Esophagus muscularis mucosa (tissue), 4 donors: Measurements from ENCODE around the gene ST6GAL1. TPM values are rescaled to one million over a fixed set of nuclear protein-coding genes. Genes with fewer than 3 reads are reported as not detected.

Experiments
- DNase-seq: peaks from one replicate; pipeline ENCODE4 v3.0.0-alpha.2; 2017; ENCODE audit errors: extremely low spot score
- H3K27ac ChIP-seq, 4 donors: fragments of 200-600 bp; sonication (generic); replicated peaks in 1 of 4; 1 replicate in 3 of 4; 2 replicates in 1 of 4; pipeline ENCODE4 v1.5.1; 2016 to 2019; ENCODE audit warnings: mild to moderate bottlenecking in 1 of 4
- H3K27me3 ChIP-seq, 4 donors: fragments of 200-600 bp; sonication (generic); one replicate each; pipeline versions ENCODE4 v1.5.1 to v1.6.0; 2016 to 2019
- H3K36me3 ChIP-seq, 4 donors: fragments of 200-600 bp; sonication (generic); one replicate each; pipeline ENCODE4 v1.5.1; 2016 to 2019
- H3K4me1 ChIP-seq, 4 donors: fragments of 200-600 bp; sonication (generic); one replicate each; pipeline ENCODE4 v1.5.1; 2016 to 2019
- H3K4me3 ChIP-seq, 4 donors: fragments of 200-600 bp; sonication (generic); 1 replicate in 2 of 4; 2 replicates in 2 of 4; pipeline ENCODE4 v1.5.1; 2016 to 2019; ENCODE audit warnings: mild to moderate bottlenecking in 4 of 4, moderate library complexity in 1 of 4
- H3K9me3 ChIP-seq, 4 donors: fragments of 200-600 bp; sonication (generic); 1 replicate in 3 of 4; 2 replicates in 1 of 4; pipeline ENCODE4 v1.5.1; 2016 to 2019
- CTCF ChIP-seq, 3 experiments: fragments of 200-600 bp in 2 of 3; fragments of 450-650 bp in 1 of 3; sonication (generic) in 2 of 3; IDR thresholded peaks; one replicate each; pipeline ENCODE4 v1.5.1; 2017 to 2019; ENCODE audit warnings: antibody characterized with exemption in 3 of 3, mild to moderate bottlenecking in 2 of 3, moderate library complexity in 1 of 3
- EP300 ChIP-seq: sonication (generic); formaldehyde crosslinking; IDR thresholded peaks from one replicate; pipeline ENCODE4 v1.6.1; 2017; ENCODE audit warnings: antibody characterized with exemption
- POLR2A ChIP-seq: fragments of 450-650 bp; IDR thresholded peaks from one replicate; pipeline ENCODE4 v1.6.1; 2017; ENCODE audit warnings: antibody characterized with exemption, moderate library complexity, mild to moderate bottlenecking, low read depth
- POLR2AphosphoS5 ChIP-seq, 2 donors: sonication (generic); formaldehyde crosslinking; IDR thresholded peaks; one replicate each; pipeline ENCODE4 v1.6.1; 2017; ENCODE audit warnings: antibody characterized with exemption in 2 of 2
- WGBS: methylation state at CpG from one replicate; pipeline ENCODE4 v1.1.5; 2018; 5-methylcytosine and 5-hydroxymethylcytosine counted together
- intact Hi-C: fragments of 100-400 bp; cut with DNase I; formaldehyde crosslinking; loops from one replicate; pipeline ENCODE4 v1.15.1; 2023
- total RNA-seq, 4 donors: library from RNA; depleted of rRNA; stranded (reverse); fragments of >200 nt; gene quantifications; one replicate each; pipeline versions ENCODE4 v1.1.0 to v1.2.1, GENCODE V29; 2016

ST6GAL1 gene
- total RNA-seq, 4 donors from 2014 or later, result 15.4 to 29.6 (median 24.4) TPM

- Histone ChIP-seq H3K4me1 (peaks cover 0 to 28% (median 0%) of the 10 kb centered on the region in 4 donors), H3K9me3 (no peaks in the 10 kb centered on the region), H3K27ac (no peak overlapping the region), H3K4me3 (no peak overlapping the region), H3K36me3 (no peaks in the 10 kb centered on the region), H3K27me3 (no peaks in the 10 kb centered on the region)
- WGBS, result 82% methylated on average over 11 of the region's 11 CpGs
- TF ChIP-seq POLR2AphosphoS5 (IDR thresholded peaks at IDR 0.05) (no peak), POLR2A (no peak), CTCF (IDR thresholded peaks at IDR 0.05) (no peak), EP300 (no peak)
- intact Hi-C loops, result no loop called here
- DNase-seq, result no peak
Measured at GRCh38 chr3:186994000-186994955, 64.0 kb downstream of the ST6GAL1 start.

- WGBS, result 88% methylated on average over 6 of the region's 6 CpGs
- H3K27ac ChIP-seq, result no peak overlapping the region
- no peak overlapping the region for H3K4me3 ChIP-seq
Measured at GRCh38 chr3:186996356-186996755, 66.0 kb downstream of the ST6GAL1 start.

GRCh38 chr3:186997061-186997460 lies 66.7 kb downstream of the ST6GAL1 start:
- no peak overlapping the region for H3K4me3 ChIP-seq
- WGBS, result 96% methylated on average over 3 of the region's 3 CpGs
- DNase-seq, result no peak

More at GRCh38 chr3:186996356-186996755, 66.0 kb downstream of the ST6GAL1 start:
- TF ChIP-seq POLR2A, result no peak
- TF ChIP-seq EP300, result no peak
- no peak for TF ChIP-seq POLR2AphosphoS5 (IDR thresholded peaks at IDR 0.05)
- no peak for TF ChIP-seq CTCF (IDR thresholded peaks at IDR 0.05)
- Histone ChIP-seq H3K36me3 (no peaks in the 10 kb centered on the region), H3K9me3 (no peaks in the 10 kb centered on the region), H3K4me1 (peaks cover 0 to 22% (median 0%) of the 10 kb centered on the region in 4 donors), H3K27me3 (no peaks in the 10 kb centered on the region)
- DNase-seq, result no peak
- intact Hi-C loops, result no loop called here

GRCh38 chr3:186997473-186997939 lies 67.2 kb downstream of the ST6GAL1 start:
- peaks cover 0 to 18% (median 0%) of the 10 kb centered on the region in 4 donors for H3K4me1 ChIP-seq
- no peak overlapping the region for H3K4me3 ChIP-seq
- no peaks in the 10 kb centered on the region for H3K27me3 ChIP-seq
- TF ChIP-seq POLR2AphosphoS5 (IDR thresholded peaks at IDR 0.05), result no peak
- no peak for TF ChIP-seq POLR2A
- no peak for TF ChIP-seq CTCF (IDR thresholded peaks at IDR 0.05)
- no peak for TF ChIP-seq EP300
- WGBS, result 90% methylated on average over 10 of the region's 10 CpGs
- no peak overlapping the region for H3K27ac ChIP-seq
- intact Hi-C loops, result no loop called here
- H3K36me3 ChIP-seq, result no peaks in the 10 kb centered on the region
- no peaks in the 10 kb centered on the region for H3K9me3 ChIP-seq
- no peak for DNase-seq

More at GRCh38 chr3:186997061-186997460, 66.7 kb downstream of the ST6GAL1 start:
- Histone ChIP-seq H3K27ac (no peak overlapping the region), H3K36me3 (no peaks in the 10 kb centered on the region), H3K27me3 (no peaks in the 10 kb centered on the region), H3K9me3 (no peaks in the 10 kb centered on the region), H3K4me1 (peaks cover 0 to 18% (median 0%) of the 10 kb centered on the region in 4 donors)
- no peak for TF ChIP-seq POLR2A
- no peak for TF ChIP-seq CTCF (IDR thresholded peaks at IDR 0.05)
- no peak for TF ChIP-seq POLR2AphosphoS5 (IDR thresholded peaks at IDR 0.05)
- no peak for TF ChIP-seq EP300
- intact Hi-C loops, result no loop called here
